Epithelial cell of proximal tubule (primary cell): Measurements from ENCODE around the gene FOXC1. TPM values are rescaled to one million over a fixed set of nuclear protein-coding genes. Genes with fewer than 3 reads are reported as not detected.

Experiments used
- DNase-seq: peaks from one replicate; pipeline ENCODE4 v3.0.0-alpha.2; 2011; ENCODE audit warnings: low read depth
- H3K4me3 ChIP-seq: 2 replicates; pipeline ENCODE4 v1.5.1; 2011; ENCODE audit warnings: low read depth, mild to moderate bottlenecking, low read length
- CTCF ChIP-seq: conservative IDR thresholded peaks from 2 replicates; pipeline ENCODE4 v1.5.1; 2012; ENCODE audit warnings: low read depth, mild to moderate bottlenecking, low read length
- total RNA-seq: library from RNA; depleted of rRNA; stranded (reverse); fragments of >200 nt; gene quantifications from 2 replicates; pipeline ENCODE4 v1.2.3, GENCODE V29; 2015

The FOXC1 gene
- total RNA-seq, 1 donor from 2014 or later = 27.7 TPM

GRCh38 chr6:1657771-1658165 is 48.1 kb downstream of the FOXC1 start:
- TF ChIP-seq CTCF = no peak
- no peak for DNase-seq
- H3K4me3 ChIP-seq = no peak overlapping the region

- no peak overlapping the region for H3K4me3 ChIP-seq
- TF ChIP-seq CTCF = no peak
- DNase-seq = no peak
Measured at GRCh38 chr6:1658212-1659005, 48.7 kb downstream of the FOXC1 start.

- no peak for TF ChIP-seq CTCF
- DNase-seq = no peak
- no peak overlapping the region for H3K4me3 ChIP-seq
Measured at GRCh38 chr6:1659816-1660215, 50.1 kb downstream of the FOXC1 start.

GRCh38 chr6:1662534-1662933 is 52.8 kb downstream of the FOXC1 start:
- H3K4me3 ChIP-seq = no peak overlapping the region
- no peak for TF ChIP-seq CTCF
- no peak for DNase-seq

Other genes starting within 250 kb of the FOXC1 start
- not detected in 2 replicates for gene FOXF2, start 220.3 kb upstream of the FOXC1 start, total RNA-seq